ENCODE results near the gene EFNA5. TPM values are rescaled to one million over a fixed set of nuclear protein-coding genes. Genes with fewer than 3 reads are reported as not detected.
A peak's percentile ranks its signal among the peaks of the same experiment; 100 is the strongest.

Gene EFNA5
- total RNA-seq, 1 donor from 2014 or later, result 57.5 TPM

- peak overlapping the region; percentile 96 for H3K27ac Mint-ChIP-seq
- H3K9me3 Mint-ChIP-seq, result no peaks in the 10 kb centered on the region
- no peaks in the 10 kb centered on the region for H3K27me3 Mint-ChIP-seq (ENCODE audit: low read depth)
- H3K4me3 Mint-ChIP-seq, result peak overlapping the region; percentile 87
- peaks cover 14% of the 10 kb centered on the region for H3K4me1 Mint-ChIP-seq
- H3K36me3 Mint-ChIP-seq, result no peaks in the 10 kb centered on the region
- TF ChIP-seq CTCF (IDR thresholded peaks at IDR 0.05; ENCODE audit: unreplicated experiment), result no peak
- DNase-seq (ENCODE audit: low spot score in 2 of 2, unreplicated experiment in 2 of 2), result no peak
Observed at GRCh38 chr5:107673039-107673367, 2.3 kb upstream of the EFNA5 start.

- peak overlapping the region; percentile 96 for H3K27ac Mint-ChIP-seq
- no peaks in the 10 kb centered on the region for H3K9me3 Mint-ChIP-seq
- no peaks in the 10 kb centered on the region for H3K27me3 Mint-ChIP-seq (ENCODE audit: low read depth)
- H3K4me3 Mint-ChIP-seq, result peak overlapping the region; percentile 87
- TF ChIP-seq CTCF (IDR thresholded peaks at IDR 0.05; ENCODE audit: unreplicated experiment), result no peak
- DNase-seq (ENCODE audit: low spot score in 2 of 2, unreplicated experiment in 2 of 2), result peak; percentile 69 to 77
- peaks cover 17% of the 10 kb centered on the region for H3K4me1 Mint-ChIP-seq
- H3K36me3 Mint-ChIP-seq, result no peaks in the 10 kb centered on the region
Observed at GRCh38 chr5:107672211-107673038, 1.7 kb upstream of the EFNA5 start.

- H3K36me3 Mint-ChIP-seq, result no peaks in the 10 kb centered on the region
- no peaks in the 10 kb centered on the region for H3K27me3 Mint-ChIP-seq (ENCODE audit: low read depth)
- H3K4me3 Mint-ChIP-seq, result peak overlapping the region; percentile 87
- no peaks in the 10 kb centered on the region for H3K9me3 Mint-ChIP-seq
- H3K4me1 Mint-ChIP-seq, result peaks cover 20% of the 10 kb centered on the region
- peak in 1 of 2 experiments; percentile 16 for DNase-seq (ENCODE audit: low spot score in 2 of 2, unreplicated experiment in 2 of 2)
- TF ChIP-seq CTCF (IDR thresholded peaks at IDR 0.05; ENCODE audit: unreplicated experiment), result no peak
- H3K27ac Mint-ChIP-seq, result peak overlapping the region; percentile 96
Observed at GRCh38 chr5:107671742-107672210, 1.0 kb upstream of the EFNA5 start.

- H3K27ac Mint-ChIP-seq, result peak overlapping the region; percentile 95
- no peaks in the 10 kb centered on the region for H3K9me3 Mint-ChIP-seq
- peak overlapping the region; percentile 93 for H3K4me3 Mint-ChIP-seq
- H3K27me3 Mint-ChIP-seq (ENCODE audit: low read depth), result no peaks in the 10 kb centered on the region
- H3K36me3 Mint-ChIP-seq, result no peaks in the 10 kb centered on the region
- H3K4me1 Mint-ChIP-seq, result peaks cover 30% of the 10 kb centered on the region
- DNase-seq (ENCODE audit: low spot score in 2 of 2, unreplicated experiment in 2 of 2), result peak; percentile 28 to 64
- no peak for TF ChIP-seq CTCF (IDR thresholded peaks at IDR 0.05; ENCODE audit: unreplicated experiment)
Observed at GRCh38 chr5:107670087-107670931, 428 bp downstream of the EFNA5 start.

GRCh38 chr5:107669096-107670031, 1.4 kb downstream of the EFNA5 start:
- Mint-ChIP-seq H3K27ac (peak overlapping the region; percentile 95), H3K4me3 (peak overlapping the region; percentile 93), H3K9me3 (no peaks in the 10 kb centered on the region), H3K36me3 (no peaks in the 10 kb centered on the region), H3K4me1 (peaks cover 34% of the 10 kb centered on the region), H3K27me3 (ENCODE audit: low read depth) (no peaks in the 10 kb centered on the region)
- DNase-seq (ENCODE audit: low spot score in 2 of 2, unreplicated experiment in 2 of 2), result peak; percentile 25 to 63
- no peak for TF ChIP-seq CTCF (IDR thresholded peaks at IDR 0.05; ENCODE audit: unreplicated experiment)

All from mesothelial cell of epicardium (in vitro differentiated cells).